ENCODE data around the gene SRPRA. TPM values are rescaled to one million over a fixed set of nuclear protein-coding genes. Genes with fewer than 3 reads are reported as not detected.

SRPRA gene
- total and polyA plus RNA-seq, 4 experiments from 2014 or later, result 132 to 176 (median 158) TPM

DNA sequence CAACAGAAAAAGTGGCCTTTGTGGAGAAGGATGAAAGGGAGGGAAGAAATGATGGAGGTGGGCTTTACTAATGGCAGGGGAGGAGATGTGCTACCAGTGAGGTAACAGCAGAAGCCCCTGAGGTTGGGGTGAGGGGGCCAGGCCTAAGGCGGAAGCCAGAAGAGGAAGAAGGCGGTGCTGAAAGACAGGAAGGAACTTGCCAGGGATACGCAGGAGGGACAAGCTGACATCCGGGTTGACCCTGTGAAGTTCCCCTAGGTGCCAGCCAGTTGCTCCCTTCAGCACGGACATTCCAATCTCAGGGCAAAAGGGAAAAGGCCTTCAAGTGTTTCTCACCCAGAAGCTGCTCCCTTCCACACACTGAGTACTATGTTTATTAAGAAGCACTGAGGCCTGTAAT is 11.9 kb upstream of the SRPRA start:
- Histone ChIP-seq H3K36me3 (ENCODE audit: insufficient read depth, low read length) (peaks cover 5% of the 10 kb centered on the region), H3K4me3 (ENCODE audit: low read length in 2 of 2) (no peak overlapping the region), H3K9me3 (ENCODE audit: control insufficient read depth in 1 of 2, low read length in 2 of 2) (no peaks in the 10 kb centered on the region), H3K27me3 (ENCODE audit: insufficient read depth, low read length) (no peaks in the 10 kb centered on the region), H3K27ac (ENCODE audit: low read depth, low read length) (no peak overlapping the region), H3K4me1 (ENCODE audit: insufficient read depth, low read length) (peaks cover 39% of the 10 kb centered on the region)
- Mint-ChIP-seq H3K9me3 (no peaks in the 10 kb centered on the region), H3K36me3 (peaks cover 12 to 17% of the 10 kb centered on the region in 2 donors), H3K27ac (peak overlapping the region; percentile 36 to 90 (median 77)), H3K4me1 (peaks cover 30 to 54% (median 42%) of the 10 kb centered on the region in 4 donors), H3K27me3 (no peaks in the 10 kb centered on the region), H3K4me3 (peak overlapping the region; percentile 4 to 64 (median 42))
- POLR2A ChIA-PET (ENCODE audit: partially characterized antibody), result interaction anchor here (5.7 kb wide), 1 partner anchor 10 kb away, joined by 101 read pairs; the partner anchor contains the start of genes FOXRED1 and SRPRA
- CTCF ChIA-PET (ENCODE audit: partially characterized antibody), result no interaction called here
- DNase-seq, result no peak
- intact Hi-C loops (cut with micrococcal nuclease), result loop anchor here (5.0 to 10.0 kb wide), 3 partner anchors 77 to 656 kb away; partner anchors contain the start of genes CDON, CHEK1 and ST3GAL4

DNA sequence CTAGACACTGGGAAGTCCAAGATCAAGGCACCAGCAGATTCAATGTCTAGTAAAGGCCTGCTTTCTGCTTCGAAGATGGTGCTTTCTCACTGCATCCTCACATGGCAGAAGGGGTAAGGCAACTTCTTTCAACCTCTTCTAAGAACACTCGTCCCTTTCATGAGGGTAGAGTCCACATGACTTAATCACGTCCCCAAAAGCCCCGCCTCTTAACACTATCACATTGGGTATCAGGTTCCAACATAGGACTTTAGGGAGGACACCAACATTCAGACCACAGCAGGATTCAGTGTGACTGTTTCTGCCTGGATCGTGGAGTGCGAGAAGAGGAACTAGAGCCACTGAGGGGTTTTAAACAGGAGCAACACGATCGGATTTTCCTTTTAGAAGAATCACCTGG is 10.5 kb upstream of the SRPRA start:
- H3K27ac Mint-ChIP-seq, result peak overlapping the region in 4 of 7 donors; percentile 5 to 55 (median 50)
- POLR2A ChIA-PET (ENCODE audit: partially characterized antibody), result interaction anchor here (0.6 to 5.7 kb wide), 3 partner anchors 9 to 141 kb away, joined by 3 to 101 read pairs (median 4); partner anchors contain the start of genes FOXRED1 and SRPRA
- peak overlapping the region in 1 of 8 donors; percentile 0 for H3K4me3 Mint-ChIP-seq
- H3K4me3 ChIP-seq (ENCODE audit: low read length in 2 of 2), result no peak overlapping the region
- DNase-seq, result no peak
- no peaks in the 10 kb centered on the region for H3K27me3 ChIP-seq (ENCODE audit: insufficient read depth, low read length)
- peaks cover 24 to 43% (median 33%) of the 10 kb centered on the region in 4 donors for H3K4me1 Mint-ChIP-seq
- intact Hi-C loops (cut with micrococcal nuclease), result no loop called here
- H3K36me3 Mint-ChIP-seq, result peaks cover 15 to 25% of the 10 kb centered on the region in 2 donors
- H3K36me3 ChIP-seq (ENCODE audit: insufficient read depth, low read length), result peaks cover 14% of the 10 kb centered on the region
- H3K9me3 ChIP-seq (ENCODE audit: control insufficient read depth in 1 of 2, low read length in 2 of 2), result no peaks in the 10 kb centered on the region
- H3K27ac ChIP-seq (ENCODE audit: low read depth, low read length), result no peak overlapping the region
- no peaks in the 10 kb centered on the region for H3K9me3 Mint-ChIP-seq
- no peaks in the 10 kb centered on the region for H3K27me3 Mint-ChIP-seq
- peaks cover 27% of the 10 kb centered on the region for H3K4me1 ChIP-seq (ENCODE audit: insufficient read depth, low read length)
- CTCF ChIA-PET (ENCODE audit: partially characterized antibody), result no interaction called here

- no peak for DNase-seq
- intact Hi-C loops (cut with micrococcal nuclease), result no loop called here
- Histone ChIP-seq H3K4me1 (ENCODE audit: insufficient read depth, low read length) (peaks cover 18% of the 10 kb centered on the region), H3K9me3 (ENCODE audit: control insufficient read depth in 1 of 2, low read length in 2 of 2) (no peaks in the 10 kb centered on the region), H3K27me3 (ENCODE audit: insufficient read depth, low read length) (no peaks in the 10 kb centered on the region), H3K4me3 (ENCODE audit: low read length in 2 of 2) (no peak overlapping the region), H3K36me3 (ENCODE audit: insufficient read depth, low read length) (peaks cover 14% of the 10 kb centered on the region), H3K27ac (ENCODE audit: low read depth, low read length) (no peak overlapping the region)
- Mint-ChIP-seq H3K9me3 (no peaks in the 10 kb centered on the region), H3K4me3 (no peak overlapping the region), H3K36me3 (peaks cover 25 to 28% of the 10 kb centered on the region in 2 donors), H3K27me3 (no peaks in the 10 kb centered on the region), H3K27ac (peak overlapping the region in 1 of 7 donors; percentile 78), H3K4me1 (peaks cover 19 to 34% (median 26%) of the 10 kb centered on the region in 4 donors)
- CTCF ChIA-PET (ENCODE audit: partially characterized antibody), result no interaction called here
- POLR2A ChIA-PET (ENCODE audit: partially characterized antibody), result interaction anchor here (1.1 kb wide), 1 partner anchor 22 kb away, joined by 3 read pairs; no protein-coding TSS in a partner anchor
Observed at GRCh38 chr11:126277780-126278179, 9.1 kb upstream of the SRPRA start.

DNA sequence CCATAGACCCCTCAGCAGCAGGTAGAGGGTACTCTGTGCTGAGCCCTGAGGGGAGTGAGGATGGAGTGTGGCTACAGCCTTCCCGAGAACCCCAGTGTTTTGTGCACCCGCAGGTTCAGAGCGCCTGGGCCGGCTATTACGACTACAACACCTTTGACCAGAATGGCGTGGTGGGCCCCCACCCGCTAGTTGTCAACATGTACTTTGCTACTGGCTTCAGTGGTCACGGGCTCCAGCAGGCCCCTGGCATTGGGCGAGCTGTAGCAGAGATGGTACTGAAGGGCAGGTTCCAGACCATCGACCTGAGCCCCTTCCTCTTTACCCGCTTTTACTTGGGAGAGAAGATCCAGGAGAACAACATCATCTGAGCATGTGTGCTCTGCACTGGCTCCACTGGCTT is 8.6 kb upstream of the SRPRA start:
- DNase-seq, result no peak
- Histone ChIP-seq H3K27me3 (ENCODE audit: insufficient read depth, low read length) (no peaks in the 10 kb centered on the region), H3K4me1 (ENCODE audit: insufficient read depth, low read length) (peaks cover 17% of the 10 kb centered on the region), H3K9me3 (ENCODE audit: control insufficient read depth in 1 of 2, low read length in 2 of 2) (no peaks in the 10 kb centered on the region), H3K27ac (ENCODE audit: low read depth, low read length) (no peak overlapping the region), H3K36me3 (ENCODE audit: insufficient read depth, low read length) (peaks cover 14% of the 10 kb centered on the region), H3K4me3 (ENCODE audit: low read length in 2 of 2) (no peak overlapping the region)
- Mint-ChIP-seq H3K27me3 (no peaks in the 10 kb centered on the region), H3K9me3 (no peaks in the 10 kb centered on the region), H3K36me3 (peaks cover 25 to 28% of the 10 kb centered on the region in 2 donors), H3K4me3 (no peak overlapping the region), H3K4me1 (peaks cover 16 to 31% (median 24%) of the 10 kb centered on the region in 4 donors), H3K27ac (no peak overlapping the region)
- ChIA-PET POLR2A (ENCODE audit: partially characterized antibody) (no interaction called here), CTCF (ENCODE audit: partially characterized antibody) (no interaction called here)
- intact Hi-C loops (cut with micrococcal nuclease), result no loop called here

DNA sequence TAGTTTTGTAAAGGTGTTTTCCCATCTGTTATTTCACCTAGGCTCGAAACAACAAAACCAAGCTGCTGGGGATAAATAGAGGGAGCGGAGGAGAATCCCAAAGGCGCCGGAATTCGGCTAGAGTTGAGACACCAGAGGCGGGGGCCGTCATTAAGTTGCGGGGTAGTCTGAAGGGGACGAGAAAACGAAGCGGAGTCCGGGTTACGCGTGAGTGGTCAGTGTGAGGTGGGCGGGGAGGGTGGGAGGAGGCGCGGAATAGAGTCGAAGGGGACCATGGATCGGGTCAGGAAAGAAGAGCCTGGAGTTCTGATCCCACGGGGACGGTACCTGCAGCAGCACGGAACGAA is 361 bp downstream of the SRPRA start:
- H3K27ac Mint-ChIP-seq, result peak overlapping the region; percentile 94 to 99 (median 99)
- H3K27ac ChIP-seq (ENCODE audit: low read depth, low read length), result peak overlapping the region; percentile 83
- H3K4me1 ChIP-seq (ENCODE audit: insufficient read depth, low read length), result peaks cover 26% of the 10 kb centered on the region
- no peaks in the 10 kb centered on the region for H3K27me3 ChIP-seq (ENCODE audit: insufficient read depth, low read length)
- H3K36me3 ChIP-seq (ENCODE audit: insufficient read depth, low read length), result peaks cover 42% of the 10 kb centered on the region
- H3K4me1 Mint-ChIP-seq, result peaks cover 19 to 43% (median 24%) of the 10 kb centered on the region in 4 donors
- intact Hi-C loops (cut with micrococcal nuclease), result loop anchor here (10.0 kb wide), 2 partner anchors 674 to 704 kb away; partner anchors contain the start of genes EI24 and STT3A
- H3K9me3 ChIP-seq (ENCODE audit: control insufficient read depth in 1 of 2, low read length in 2 of 2), result no peaks in the 10 kb centered on the region
- POLR2A ChIA-PET (ENCODE audit: partially characterized antibody), result interaction anchor here (0.9 to 6.1 kb wide), 15 partner anchors 10 to 698 kb away, joined by 3 to 101 read pairs (median 4); partner anchors contain the start of genes CDON, DCPS, EI24 and FAM118B
- CTCF ChIA-PET (ENCODE audit: partially characterized antibody), result interaction anchor here (1.1 kb wide), 1 partner anchor 15 kb away, joined by 3 read pairs; no protein-coding TSS in a partner anchor
- H3K36me3 Mint-ChIP-seq, result peaks cover 49 to 64% of the 10 kb centered on the region in 2 donors
- peak in 1 of 5 donors; percentile 14 for DNase-seq
- no peaks in the 10 kb centered on the region for H3K27me3 Mint-ChIP-seq
- H3K4me3 Mint-ChIP-seq, result peak overlapping the region; percentile 95 to 99 (median 96)
- no peaks in the 10 kb centered on the region for H3K9me3 Mint-ChIP-seq
- peak overlapping the region; percentile 84 to 96 for H3K4me3 ChIP-seq (ENCODE audit: low read length in 2 of 2)

DNA sequence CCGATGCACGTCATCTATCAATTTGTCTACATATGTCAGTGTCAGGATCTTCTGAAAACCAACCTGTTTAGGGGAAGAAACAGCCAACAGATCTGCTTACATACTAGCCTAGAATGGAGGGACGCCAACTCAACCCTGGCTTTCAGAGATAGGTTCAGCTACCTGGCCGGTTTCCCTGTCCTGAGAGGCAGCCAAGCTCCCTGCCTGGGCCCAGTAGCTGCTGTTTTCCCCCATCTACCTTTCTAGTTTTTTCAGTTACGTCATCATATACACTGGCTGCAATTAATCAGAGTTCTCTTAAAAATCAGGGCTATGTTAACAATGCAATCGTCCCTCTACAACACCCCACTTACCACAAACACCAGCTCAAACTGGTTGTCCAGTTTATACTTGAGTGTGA is 1.0 kb downstream of the SRPRA start:
- H3K9me3 Mint-ChIP-seq, result no peaks in the 10 kb centered on the region
- ChIA-PET POLR2A (ENCODE audit: partially characterized antibody) (interaction anchor here (1.3 to 6.1 kb wide), 8 partner anchors 15 to 675 kb away, joined by 3 to 101 read pairs (median 5); partner anchors contain the start of genes CDON, DCPS, FAM118B and RPUSD4), CTCF (ENCODE audit: partially characterized antibody) (interaction anchor here (1.1 kb wide), 1 partner anchor 16 kb away, joined by 3 read pairs; no protein-coding TSS in a partner anchor)
- Histone ChIP-seq H3K9me3 (ENCODE audit: control insufficient read depth in 1 of 2, low read length in 2 of 2) (no peaks in the 10 kb centered on the region), H3K4me1 (ENCODE audit: insufficient read depth, low read length) (peaks cover 26% of the 10 kb centered on the region), H3K4me3 (ENCODE audit: low read length in 2 of 2) (peak overlapping the region; percentile 84 to 96), H3K36me3 (ENCODE audit: insufficient read depth, low read length) (peaks cover 47% of the 10 kb centered on the region), H3K27me3 (ENCODE audit: insufficient read depth, low read length) (no peaks in the 10 kb centered on the region), H3K27ac (ENCODE audit: low read depth, low read length) (peak overlapping the region; percentile 83)
- H3K27me3 Mint-ChIP-seq, result no peaks in the 10 kb centered on the region
- no peak for DNase-seq
- H3K4me1 Mint-ChIP-seq, result peaks cover 19 to 43% (median 24%) of the 10 kb centered on the region in 4 donors
- peak overlapping the region; percentile 95 to 99 (median 96) for H3K4me3 Mint-ChIP-seq
- H3K27ac Mint-ChIP-seq, result peak overlapping the region; percentile 94 to 99 (median 99)
- intact Hi-C loops (cut with micrococcal nuclease), result loop anchor here (10.0 kb wide), 2 partner anchors 673 to 703 kb away; partner anchors contain the start of genes EI24 and STT3A
- H3K36me3 Mint-ChIP-seq, result peaks cover 52 to 66% of the 10 kb centered on the region in 2 donors

DNA sequence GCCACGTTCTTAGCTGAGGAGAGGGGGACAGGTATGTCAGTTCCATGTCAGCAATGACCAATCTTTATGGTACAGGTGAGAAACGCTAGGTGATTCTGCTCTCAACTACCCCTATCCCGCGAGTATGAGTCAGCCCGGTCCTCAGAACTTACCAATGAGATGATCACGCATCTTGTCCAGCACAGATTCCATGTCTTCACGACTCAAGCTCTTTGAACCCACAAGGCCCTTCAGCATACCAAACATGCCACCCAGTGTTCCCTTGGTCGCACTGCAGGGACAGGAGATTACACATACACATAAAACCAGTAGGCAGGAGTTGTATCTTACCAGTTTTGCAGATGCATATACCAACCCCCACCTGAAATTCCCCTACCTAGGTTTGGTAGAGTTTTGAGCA is 2.9 kb downstream of the SRPRA start:
- intact Hi-C loops (cut with micrococcal nuclease), result loop anchor here (10.0 kb wide), 2 partner anchors 671 to 701 kb away; partner anchors contain the start of genes EI24 and STT3A
- POLR2A ChIA-PET (ENCODE audit: partially characterized antibody), result interaction anchor here (1.4 kb wide), 1 partner anchor 17 kb away, joined by 8 read pairs; the partner anchor contains the start of gene TIRAP

More for the DNA sequence above, 2.9 kb downstream of the SRPRA start:
- H3K4me3 Mint-ChIP-seq, result peak overlapping the region in 2 of 8 donors; percentile 46 to 51
- no peak overlapping the region for H3K27ac ChIP-seq (ENCODE audit: low read depth, low read length)
- no peaks in the 10 kb centered on the region for H3K27me3 ChIP-seq (ENCODE audit: insufficient read depth, low read length)
- peaks cover 55% of the 10 kb centered on the region for H3K36me3 ChIP-seq (ENCODE audit: insufficient read depth, low read length)
- peaks cover 26% of the 10 kb centered on the region for H3K4me1 ChIP-seq (ENCODE audit: insufficient read depth, low read length)
- no peaks in the 10 kb centered on the region for H3K9me3 Mint-ChIP-seq
- no peaks in the 10 kb centered on the region for H3K9me3 ChIP-seq (ENCODE audit: control insufficient read depth in 1 of 2, low read length in 2 of 2)
- no peak for DNase-seq
- peaks cover 18 to 41% (median 23%) of the 10 kb centered on the region in 4 donors for H3K4me1 Mint-ChIP-seq
- H3K27ac Mint-ChIP-seq, result peak overlapping the region in 6 of 7 donors; percentile 8 to 94 (median 57)
- CTCF ChIA-PET (ENCODE audit: partially characterized antibody), result interaction anchor here (1.3 kb wide), 1 partner anchor 45 kb away, joined by 3 read pairs; no protein-coding TSS in a partner anchor
- no peak overlapping the region for H3K4me3 ChIP-seq (ENCODE audit: low read length in 2 of 2)
- peaks cover 56 to 80% of the 10 kb centered on the region in 2 donors for H3K36me3 Mint-ChIP-seq
- H3K27me3 Mint-ChIP-seq, result no peaks in the 10 kb centered on the region
